Tongue (tissue), 2 donors: ENCODE results near the gene MXD4. TPM values are rescaled to one million over a fixed set of nuclear protein-coding genes. Genes with fewer than 3 reads are reported as not detected.

ENCODE experiments used
- DNase-seq: peaks from one replicate; pipeline ENCODE4 v3.0.0-alpha.2; 2015
- total RNA-seq: library from RNA; depleted of rRNA; stranded (reverse); fragments of >200 nt; gene quantifications from one replicate; pipeline ENCODE4 v1.2.3, GENCODE V29; 2014

Gene MXD4
- total RNA-seq: 34.0 TPM

DNA sequence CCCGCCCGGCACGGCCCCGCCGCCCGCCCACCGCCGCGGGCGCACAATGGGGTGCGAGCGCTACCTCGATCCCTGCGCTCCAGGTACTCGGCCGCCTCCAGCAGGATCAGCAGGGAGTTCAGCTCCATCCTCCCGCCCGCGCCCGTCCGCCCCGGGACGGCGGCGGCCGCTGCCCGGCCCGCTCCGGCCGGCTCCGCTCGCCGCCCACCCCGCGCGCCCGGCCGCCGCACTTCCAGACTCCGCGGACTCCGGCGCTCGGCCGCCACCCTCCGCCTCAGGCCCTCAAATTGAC is at the start of gene MXD4:
MXD4 (minus strand) TSS at position 257 of the 292 bp plus-strand sequence; CDS start at position 128, 129 bp downstream.
- no peak for DNase-seq

DNA sequence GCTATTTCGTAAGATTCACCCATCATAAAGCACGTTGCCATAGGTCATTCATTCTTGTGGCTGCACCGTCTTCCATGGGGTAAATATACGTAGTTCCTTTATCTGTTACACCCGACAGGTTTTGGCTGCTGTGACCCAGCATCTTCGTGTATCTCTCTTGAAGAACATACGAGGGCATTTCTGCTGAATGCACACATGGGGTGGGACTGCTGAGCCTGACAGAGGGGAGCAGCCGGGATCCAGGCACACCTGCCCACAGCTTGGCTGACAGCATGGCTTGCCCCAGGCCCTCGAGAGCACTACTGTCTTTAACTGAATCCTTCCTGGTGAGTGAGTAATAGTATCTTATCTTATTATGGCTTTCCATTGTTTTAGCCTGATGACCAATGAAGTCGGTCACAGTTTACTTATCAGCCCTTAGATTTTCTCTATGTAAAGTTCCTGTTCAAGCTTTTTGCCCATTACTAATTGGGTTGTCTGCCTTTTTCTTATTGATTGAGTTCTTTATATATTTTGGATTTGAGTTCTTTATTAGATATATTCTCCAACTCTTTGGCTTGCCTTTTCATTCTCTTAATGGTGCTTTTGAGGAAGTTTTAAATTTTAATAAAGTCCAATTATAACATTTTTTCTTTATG is 45.0 kb upstream of the MXD4 start:
- DNase-seq: no peak

DNA sequence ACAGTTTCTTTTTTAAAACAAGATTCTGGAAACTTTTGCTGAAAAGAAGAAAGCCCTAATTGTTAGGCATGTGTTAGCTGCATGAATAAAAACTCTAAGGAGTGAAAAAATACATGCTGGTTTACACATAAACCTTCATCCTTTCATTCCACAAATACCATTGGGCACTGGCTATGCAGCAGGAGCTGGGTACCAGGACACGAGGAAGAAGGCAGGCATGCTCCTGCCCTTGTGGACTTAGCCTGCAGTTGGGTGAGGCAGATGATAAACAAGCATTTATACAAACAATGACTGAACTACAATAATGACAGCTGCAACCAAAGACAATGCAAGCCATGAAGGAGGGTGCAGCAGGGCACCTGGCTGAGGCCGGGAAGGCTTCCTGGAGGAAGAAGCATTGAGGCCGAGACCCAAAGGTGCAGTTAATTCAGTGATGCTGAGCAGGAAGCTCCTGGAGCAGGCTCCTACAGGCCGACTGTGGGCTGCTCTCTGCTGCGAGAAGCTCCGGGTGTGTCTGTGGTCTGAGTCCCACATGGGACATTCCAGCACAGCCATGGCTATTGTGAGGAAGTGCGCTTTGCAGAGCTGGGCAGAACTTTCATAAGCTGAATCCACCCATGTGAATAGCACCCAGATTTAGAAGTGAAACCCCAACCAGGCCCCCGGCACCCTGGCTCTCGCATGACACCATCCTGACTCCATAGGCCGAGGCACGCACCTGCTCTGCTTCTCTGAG is 44.0 kb upstream of the MXD4 start:
- no peak for DNase-seq

- DNase-seq: no peak
Measured at GRCh38 chr4:2304877-2305561, 43.1 kb upstream of the MXD4 start.

DNA sequence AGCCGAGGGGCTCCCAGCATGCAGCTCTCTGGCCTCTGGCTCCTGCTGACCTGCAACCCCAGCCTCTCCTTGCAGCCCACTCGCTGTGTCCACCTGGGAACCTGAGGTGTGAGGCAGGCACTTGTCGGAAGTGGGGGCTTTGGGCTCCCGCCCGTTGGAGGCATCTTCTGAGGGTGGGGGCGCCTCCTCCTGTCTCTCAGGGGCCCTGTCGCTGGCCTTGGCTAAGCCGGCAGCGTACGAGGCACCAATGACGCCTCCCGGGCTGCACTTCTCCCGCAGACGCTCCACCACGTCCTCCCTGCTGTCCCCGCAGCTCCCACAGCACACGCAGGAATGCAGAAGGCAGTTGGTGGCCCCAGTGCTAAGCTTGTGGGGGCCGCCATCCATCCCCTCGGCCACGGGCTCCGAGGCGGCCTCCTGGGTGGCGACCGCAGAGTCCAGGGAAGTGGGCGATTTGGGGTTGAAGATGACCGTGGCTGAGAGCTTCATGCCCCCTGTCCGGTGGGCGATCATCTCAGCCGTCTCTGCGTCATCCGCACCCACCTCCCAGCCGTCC is 42.5 kb upstream of the MXD4 start:
- no peak for DNase-seq

- no peak for DNase-seq
Measured at GRCh38 chr4:2303686-2304320, 41.9 kb upstream of the MXD4 start.

GRCh38 chr4:2303121-2303685 is 41.3 kb upstream of the MXD4 start:
- DNase-seq: no peak

DNA sequence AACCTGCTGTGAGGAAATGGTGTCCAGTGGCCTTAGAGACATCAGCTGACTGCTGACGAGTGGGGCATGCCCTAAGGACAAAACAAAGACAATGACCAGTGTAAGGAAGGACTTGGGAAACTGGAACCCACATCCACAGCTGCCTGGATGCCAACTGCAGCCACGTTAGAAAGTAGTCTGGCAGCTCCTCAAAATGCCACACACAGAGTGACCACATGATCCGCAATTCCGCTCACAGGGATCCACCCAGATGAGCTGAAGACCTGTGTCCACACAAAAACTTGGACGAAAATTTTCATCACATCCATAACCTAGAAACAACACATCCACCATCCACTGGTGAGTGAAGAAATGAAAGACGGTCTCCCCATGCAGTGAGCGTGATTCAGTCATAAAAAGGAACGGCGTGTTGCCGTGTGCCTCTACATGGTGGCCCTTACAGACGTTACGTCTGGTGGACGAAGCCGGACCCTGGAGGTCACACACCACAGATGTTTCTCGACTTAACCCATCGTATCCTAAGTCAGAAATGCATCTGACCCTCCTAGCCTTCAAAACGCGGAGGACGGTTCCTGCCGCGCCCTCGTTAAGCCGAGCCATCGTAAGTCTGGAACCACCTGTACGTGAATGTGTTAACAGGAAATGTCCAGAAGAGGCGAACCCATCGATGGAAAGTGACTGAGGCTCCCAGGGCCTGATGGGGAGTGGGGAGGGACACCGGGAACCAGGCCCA is 40.6 kb upstream of the MXD4 start:
- DNase-seq: no peak

DNA sequence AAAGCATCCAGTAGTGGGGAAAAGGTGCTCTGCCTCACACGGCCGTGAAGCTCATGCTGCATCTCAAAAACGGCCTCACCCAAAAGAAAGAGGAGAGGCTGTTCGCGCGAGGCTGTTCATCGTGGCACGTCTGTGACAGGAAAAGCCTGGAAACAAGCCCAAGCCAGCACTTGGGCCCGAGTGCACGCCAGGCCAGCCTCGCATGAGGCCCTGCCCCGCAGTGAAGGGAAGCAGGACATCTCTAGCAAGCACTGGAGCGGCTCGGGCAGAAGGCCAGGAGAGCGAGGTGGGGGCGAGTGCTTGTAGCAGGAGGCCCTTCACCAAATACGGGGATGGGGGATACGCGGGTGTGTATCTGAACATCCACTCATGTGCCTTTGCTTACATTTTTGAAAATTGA is 39.9 kb upstream of the MXD4 start:
- peak; percentile 48 for DNase-seq

DNA sequence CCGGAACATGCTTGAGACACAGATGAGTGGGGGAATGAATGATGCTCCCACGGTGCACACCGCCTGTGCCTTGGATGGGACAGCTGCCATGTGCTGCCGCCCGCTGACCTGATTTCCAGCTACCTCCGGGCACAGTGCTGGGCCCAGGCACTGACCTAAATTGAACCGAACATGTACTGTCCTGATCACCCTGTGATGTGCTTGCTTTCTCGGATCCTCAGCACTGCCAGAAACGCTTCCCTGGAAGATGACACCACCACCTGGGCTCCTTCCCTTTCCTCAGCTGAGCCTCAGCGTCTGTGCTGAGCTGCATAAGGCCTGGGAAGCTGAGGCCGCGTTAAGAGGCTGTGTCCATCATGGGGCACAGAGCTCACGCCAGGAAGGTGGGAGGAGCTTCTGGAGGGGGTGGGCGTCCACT is 39.3 kb upstream of the MXD4 start:
- no peak for DNase-seq

GRCh38 chr4:2300431-2301224 is 38.7 kb upstream of the MXD4 start:
- DNase-seq: no peak

- no peak for DNase-seq
Measured at GRCh38 chr4:2299794-2300193, 37.9 kb upstream of the MXD4 start.

- no peak for DNase-seq
Measured at GRCh38 chr4:2298532-2298991, 36.7 kb upstream of the MXD4 start.

DNA sequence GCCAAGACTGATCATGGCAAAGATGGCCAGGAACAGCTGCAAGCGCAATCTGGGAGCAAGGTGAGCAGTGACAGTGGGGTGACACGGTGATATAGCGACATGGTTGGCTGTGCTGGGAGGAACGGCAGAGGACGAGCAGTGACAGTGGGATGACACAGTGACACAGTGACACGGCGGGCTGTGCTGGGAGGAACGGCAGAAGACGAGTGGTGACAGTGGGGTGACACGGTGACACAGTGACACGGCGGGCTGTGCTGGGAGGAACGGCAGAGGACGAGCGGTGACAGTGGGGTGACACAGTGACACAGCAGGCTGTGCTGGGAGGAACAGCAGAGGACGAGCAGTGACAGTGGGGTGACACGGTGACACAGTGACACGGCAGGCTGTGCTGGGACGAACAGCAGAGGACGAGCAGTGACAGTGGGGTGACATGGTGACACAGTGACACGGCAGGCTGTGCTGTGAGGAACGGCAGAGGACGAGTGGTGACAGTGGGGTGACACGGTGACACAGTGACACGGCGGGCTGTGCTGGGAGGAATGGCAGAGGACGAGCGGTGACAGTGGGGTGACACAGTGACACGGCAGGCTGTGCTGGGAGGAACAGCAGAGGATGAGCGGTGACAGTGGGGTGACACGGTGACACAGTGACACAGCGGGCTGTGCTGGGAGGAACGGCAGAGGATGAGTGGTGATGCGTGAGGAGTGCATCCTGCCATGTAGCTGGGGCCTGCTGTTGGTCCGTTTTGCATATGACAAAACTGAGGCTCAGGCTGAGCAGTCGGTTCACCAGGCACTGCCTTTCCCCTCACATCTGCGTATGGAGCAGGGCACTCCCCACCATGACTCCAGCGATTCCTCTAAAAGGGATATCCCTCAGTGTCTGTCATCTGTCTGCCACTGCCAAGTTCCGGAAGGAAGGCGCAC is 36.0 kb upstream of the MXD4 start:
- no peak for DNase-seq

DNA sequence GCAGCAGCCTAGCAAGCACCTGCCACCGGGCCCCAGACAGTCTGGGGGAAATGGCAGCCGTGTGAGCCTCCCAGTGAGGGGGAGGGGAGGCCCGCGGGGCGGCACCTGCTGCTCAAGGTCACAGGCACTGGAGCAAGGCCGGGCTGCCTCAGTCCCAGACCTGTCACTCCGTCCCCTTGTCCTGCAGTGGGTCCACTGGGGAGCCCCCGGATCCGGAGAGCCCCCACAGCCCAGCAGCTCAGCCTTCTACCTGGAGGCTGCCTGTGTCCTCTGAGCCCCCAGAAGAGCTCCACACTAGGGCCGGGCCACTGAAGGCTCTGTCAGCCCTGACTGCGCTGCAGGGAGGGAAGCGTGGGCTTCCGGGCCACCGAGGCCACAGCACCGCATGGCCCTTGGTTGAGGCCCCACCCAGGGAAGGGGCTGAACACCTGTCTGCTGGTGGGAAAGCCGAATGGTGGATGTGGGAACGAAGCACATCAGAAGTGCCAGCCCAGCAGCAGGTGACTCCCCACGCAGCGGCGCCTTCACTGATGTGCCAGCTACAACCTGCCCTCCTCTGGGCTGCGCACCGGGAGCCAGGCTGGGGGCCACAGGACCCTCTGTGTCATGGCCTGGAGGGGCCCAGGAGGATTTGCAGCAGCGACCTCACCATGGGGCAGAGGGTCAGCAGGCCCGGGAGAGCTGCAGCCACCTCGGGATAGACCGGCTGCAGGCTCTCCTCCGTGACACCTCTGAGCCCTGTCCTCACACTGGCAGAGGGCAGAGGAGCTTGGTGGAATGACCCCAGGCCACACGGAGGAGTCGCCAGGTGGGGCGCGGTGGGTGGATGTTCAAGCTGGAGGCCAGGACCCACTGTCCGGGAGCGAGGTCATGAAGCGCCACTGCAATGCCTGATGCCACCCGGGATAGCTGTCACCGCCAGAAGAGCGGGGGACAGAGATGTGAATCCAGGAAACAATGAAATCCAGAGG is 35.0 kb upstream of the MXD4 start:
- no peak for DNase-seq

- no peak for DNase-seq
Measured at GRCh38 chr4:2295900-2296442, 34.1 kb upstream of the MXD4 start.

DNA sequence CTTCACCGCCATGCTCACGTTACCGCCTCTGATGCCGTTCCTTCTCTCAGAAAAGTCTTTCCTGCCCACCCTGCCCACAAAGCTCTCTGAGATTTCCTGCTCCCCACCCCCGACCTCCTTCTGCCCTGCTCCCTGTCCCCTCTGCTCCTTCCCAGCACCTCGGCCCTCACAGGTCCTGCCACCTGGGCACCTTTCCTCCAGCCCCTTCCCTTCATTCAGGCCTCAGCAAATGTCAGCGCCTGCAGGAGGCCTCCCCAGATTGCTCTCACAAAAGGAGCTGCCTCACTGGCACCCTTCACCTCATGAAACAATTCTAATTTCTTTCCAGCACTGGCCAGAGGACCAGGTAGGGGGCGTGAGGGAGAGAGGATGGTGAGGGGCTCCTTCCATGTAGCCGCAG is 33.6 kb upstream of the MXD4 start:
- DNase-seq: no peak

GRCh38 chr4:2292646-2293108 is 30.8 kb upstream of the MXD4 start:
- DNase-seq: peak; percentile 65
